Ramos (cell line): ENCODE results near the gene GYG2.
"Not testable (repeated sequence)": the region's sequence is repeated elsewhere in the genome, so short reads cannot be mapped to it uniquely, and the experiment has no call there.

Experiments
- in situ Hi-C: fragments of 300-500 bp; cut with MboI; formaldehyde crosslinking; loops from one replicate; pipeline ENCODE4 v1.14.3; 2022; ENCODE audit warnings: low sequenced_read_pairs; ENCODE audit not compliant: unreplicated experiment

GYG2 gene

GRCh38 chrX:2828344-2828958 is at the start of gene GYG2:
Gene GYG2, plus strand, starts transcription at chrX:2828930. Its CDS starts 1,259 bp downstream, at chrX:2830189.
- in situ Hi-C loops, result no loop called here

- in situ Hi-C loops, result not testable (repeated sequence)
Measured at GRCh38 chrX:2780472-2781225, 48.1 kb upstream of the GYG2 start.

- in situ Hi-C loops, result no loop called here
Measured at GRCh38 chrX:2781226-2781571, 47.5 kb upstream of the GYG2 start.

GRCh38 chrX:2781698-2782097 is 47.0 kb upstream of the GYG2 start:
- in situ Hi-C loops, result no loop called here

GRCh38 chrX:2782171-2782570 is 46.6 kb upstream of the GYG2 start:
- in situ Hi-C loops, result no loop called here

GRCh38 chrX:2782778-2783177 is 46.0 kb upstream of the GYG2 start:
- in situ Hi-C loops, result no loop called here

- in situ Hi-C loops, result no loop called here
Measured at GRCh38 chrX:2784026-2784425, 44.7 kb upstream of the GYG2 start.

- in situ Hi-C loops, result no loop called here
Measured at GRCh38 chrX:2785538-2785937, 43.2 kb upstream of the GYG2 start.

GRCh38 chrX:2788980-2789379 is 39.8 kb upstream of the GYG2 start:
- in situ Hi-C loops, result no loop called here

GRCh38 chrX:2789569-2789968 is 39.2 kb upstream of the GYG2 start:
- in situ Hi-C loops, result no loop called here

- in situ Hi-C loops, result no loop called here
Measured at GRCh38 chrX:2793752-2794151, 35.0 kb upstream of the GYG2 start.

GRCh38 chrX:2794336-2794735 is 34.4 kb upstream of the GYG2 start:
- in situ Hi-C loops, result no loop called here

- in situ Hi-C loops, result not testable (repeated sequence)
Measured at GRCh38 chrX:2796808-2797207, 31.9 kb upstream of the GYG2 start.

- in situ Hi-C loops, result no loop called here
Measured at GRCh38 chrX:2799369-2799768, 29.4 kb upstream of the GYG2 start.

- in situ Hi-C loops, result loop anchor here (10.0 to 25.0 kb wide), 2 partner anchors 155 to 1138 kb away; no protein-coding TSS in a partner anchor
Measured at GRCh38 chrX:2799980-2800379, 28.8 kb upstream of the GYG2 start.

GRCh38 chrX:2801223-2801622 is 27.5 kb upstream of the GYG2 start:
- in situ Hi-C loops, result loop anchor here (10.0 to 25.0 kb wide), 2 partner anchors 156 to 1139 kb away; no protein-coding TSS in a partner anchor

GRCh38 chrX:2802376-2803090 is 26.2 kb upstream of the GYG2 start:
- in situ Hi-C loops, result loop anchor here (10.0 to 25.0 kb wide), 2 partner anchors 158 to 1140 kb away; no protein-coding TSS in a partner anchor

GRCh38 chrX:2803486-2803885 is 25.2 kb upstream of the GYG2 start:
- in situ Hi-C loops, result loop anchor here (10.0 to 25.0 kb wide), 2 partner anchors 159 to 1141 kb away; no protein-coding TSS in a partner anchor

GRCh38 chrX:2804106-2804843 is 24.5 kb upstream of the GYG2 start:
- in situ Hi-C loops, result loop anchor here (10.0 to 25.0 kb wide), 2 partner anchors 159 to 1142 kb away; no protein-coding TSS in a partner anchor

- in situ Hi-C loops, result loop anchor here (10.0 to 25.0 kb wide), 2 partner anchors 160 to 1143 kb away; no protein-coding TSS in a partner anchor
Measured at GRCh38 chrX:2804858-2805257, 23.9 kb upstream of the GYG2 start.
